RWPE2 (cell line): ENCODE measurements around the gene GLIS2.

Source experiments
- ATAC-seq: fragments of 200-7000 bp; cut with Tn5 transposase; 3 replicates; pipeline ENCODE4 v1.9.1; 2021; ENCODE audit warnings: low read depth
- DNase-seq: peaks from one replicate; pipeline ENCODE4 v3.0.0-alpha.2; 2020; ENCODE audit warnings: low spot score
- H3K27ac ChIP-seq: fragments of 450-650 bp; 2 replicates; pipeline ENCODE4 v1.5.1; 2017; ENCODE audit warnings: mild to moderate bottlenecking; ENCODE audit not compliant: poor library complexity, severe bottlenecking
- H3K27me3 ChIP-seq: fragments of 250-450 bp; sonication (Bioruptor Pico); 2 replicates; pipeline ENCODE4 v1.5.1; 2021; ENCODE audit warnings: mild to moderate bottlenecking, moderate library complexity; ENCODE audit not compliant: insufficient read depth, poor library complexity, severe bottlenecking
- H3K36me3 ChIP-seq: fragments of 250-450 bp; sonication (Bioruptor Pico); 2 replicates; pipeline ENCODE4 v1.5.1; 2020; ENCODE audit warnings: low read depth, mild to moderate bottlenecking, moderate library complexity
- H3K4me1 ChIP-seq: fragments of 250-450 bp; sonication (Bioruptor Pico); 2 replicates; pipeline ENCODE4 v1.5.1; 2021; ENCODE audit warnings: mild to moderate bottlenecking, moderate library complexity; ENCODE audit not compliant: insufficient read depth, poor library complexity, severe bottlenecking
- H3K4me3 ChIP-seq: fragments of 250-450 bp; sonication (Bioruptor Pico); 2 replicates; pipeline ENCODE4 v1.5.1; 2021; ENCODE audit warnings: mild to moderate bottlenecking, moderate library complexity; ENCODE audit not compliant: severe bottlenecking
- H3K9me3 ChIP-seq: fragments of 250-450 bp; sonication (Bioruptor Pico); 2 replicates; pipeline ENCODE4 v1.5.1; 2021; ENCODE audit warnings: mild to moderate bottlenecking, moderate library complexity; ENCODE audit not compliant: severe bottlenecking
- TF ChIP-seq, protein P1 (sequence below): fragments of 450-650 bp; IDR thresholded peaks from one replicate; pipeline ENCODE4 v1.5.1; 2017; ENCODE audit warnings: mild to moderate bottlenecking, moderate library complexity; ENCODE audit not compliant: poor library complexity, severe bottlenecking

The GLIS2 gene

DNA sequence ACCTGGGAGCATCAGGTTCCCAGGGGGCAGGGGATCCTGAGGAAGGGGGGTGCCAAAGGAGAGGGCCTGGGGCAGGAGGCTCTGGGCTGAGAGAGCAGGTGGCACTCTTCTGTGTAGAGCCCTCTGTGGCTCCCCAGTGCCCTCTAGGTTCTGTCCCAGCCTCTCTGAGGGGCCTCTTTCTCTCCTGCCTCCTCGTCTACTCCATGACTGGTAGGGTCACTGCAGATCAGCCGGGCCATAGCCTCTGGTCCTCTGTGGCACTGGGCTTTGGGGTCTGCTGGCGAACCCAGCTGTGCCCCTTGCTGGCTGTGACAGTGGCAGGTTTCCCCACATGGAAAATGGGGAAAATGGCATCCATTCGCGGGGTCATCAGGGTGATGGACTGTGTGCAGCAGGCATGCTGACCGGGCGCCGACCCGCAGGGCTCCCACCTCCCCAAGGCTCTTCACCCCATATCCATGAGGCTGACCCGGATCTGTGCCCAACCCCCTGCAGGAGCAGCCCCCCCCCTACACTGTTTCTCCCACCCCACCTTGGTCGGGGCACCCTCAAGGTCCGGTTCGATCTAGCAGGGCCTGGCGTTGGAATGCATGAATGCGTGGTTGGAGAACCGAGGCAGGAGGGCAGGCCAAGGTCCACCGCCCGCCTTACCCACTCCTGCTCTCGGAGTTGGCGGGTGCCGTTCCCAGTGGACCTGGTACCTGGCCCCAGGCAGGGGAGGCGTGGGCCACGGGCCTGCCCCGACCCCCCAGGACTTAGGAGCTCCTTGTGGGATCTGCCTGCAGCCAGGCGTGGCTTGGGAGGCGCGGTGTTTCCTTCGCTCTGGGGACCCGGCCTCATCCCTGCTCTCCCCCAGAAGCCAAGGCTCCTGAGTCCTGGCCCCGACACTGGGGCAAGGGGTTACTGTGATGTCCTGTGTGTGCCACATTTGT is 6.5 kb downstream of the GLIS2 start:
- H3K4me1 ChIP-seq: peaks cover 55% of the 10 kb centered on the region

GRCh38 chr16:4323071-4323844 is 7.4 kb downstream of the GLIS2 start:
- peak; percentile 77 for DNase-seq

More for the DNA sequence above, 6.5 kb downstream of the GLIS2 start:
- Histone ChIP-seq H3K4me3 (no peak overlapping the region), H3K9me3 (no peaks in the 10 kb centered on the region), H3K27ac (peak overlapping the region; percentile 94), H3K27me3 (no peaks in the 10 kb centered on the region), H3K36me3 (no peaks in the 10 kb centered on the region)
- DNase-seq (peak; percentile 58), ATAC-seq (no peak; the same call in 2 of the 3 replicates)
- TF ChIP-seq, protein P1, sequence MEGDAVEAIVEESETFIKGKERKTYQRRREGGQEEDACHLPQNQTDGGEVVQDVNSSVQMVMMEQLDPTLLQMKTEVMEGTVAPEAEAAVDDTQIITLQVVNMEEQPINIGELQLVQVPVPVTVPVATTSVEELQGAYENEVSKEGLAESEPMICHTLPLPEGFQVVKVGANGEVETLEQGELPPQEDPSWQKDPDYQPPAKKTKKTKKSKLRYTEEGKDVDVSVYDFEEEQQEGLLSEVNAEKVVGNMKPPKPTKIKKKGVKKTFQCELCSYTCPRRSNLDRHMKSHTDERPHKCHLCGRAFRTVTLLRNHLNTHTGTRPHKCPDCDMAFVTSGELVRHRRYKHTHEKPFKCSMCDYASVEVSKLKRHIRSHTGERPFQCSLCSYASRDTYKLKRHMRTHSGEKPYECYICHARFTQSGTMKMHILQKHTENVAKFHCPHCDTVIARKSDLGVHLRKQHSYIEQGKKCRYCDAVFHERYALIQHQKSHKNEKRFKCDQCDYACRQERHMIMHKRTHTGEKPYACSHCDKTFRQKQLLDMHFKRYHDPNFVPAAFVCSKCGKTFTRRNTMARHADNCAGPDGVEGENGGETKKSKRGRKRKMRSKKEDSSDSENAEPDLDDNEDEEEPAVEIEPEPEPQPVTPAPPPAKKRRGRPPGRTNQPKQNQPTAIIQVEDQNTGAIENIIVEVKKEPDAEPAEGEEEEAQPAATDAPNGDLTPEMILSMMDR: no peak

DNA sequence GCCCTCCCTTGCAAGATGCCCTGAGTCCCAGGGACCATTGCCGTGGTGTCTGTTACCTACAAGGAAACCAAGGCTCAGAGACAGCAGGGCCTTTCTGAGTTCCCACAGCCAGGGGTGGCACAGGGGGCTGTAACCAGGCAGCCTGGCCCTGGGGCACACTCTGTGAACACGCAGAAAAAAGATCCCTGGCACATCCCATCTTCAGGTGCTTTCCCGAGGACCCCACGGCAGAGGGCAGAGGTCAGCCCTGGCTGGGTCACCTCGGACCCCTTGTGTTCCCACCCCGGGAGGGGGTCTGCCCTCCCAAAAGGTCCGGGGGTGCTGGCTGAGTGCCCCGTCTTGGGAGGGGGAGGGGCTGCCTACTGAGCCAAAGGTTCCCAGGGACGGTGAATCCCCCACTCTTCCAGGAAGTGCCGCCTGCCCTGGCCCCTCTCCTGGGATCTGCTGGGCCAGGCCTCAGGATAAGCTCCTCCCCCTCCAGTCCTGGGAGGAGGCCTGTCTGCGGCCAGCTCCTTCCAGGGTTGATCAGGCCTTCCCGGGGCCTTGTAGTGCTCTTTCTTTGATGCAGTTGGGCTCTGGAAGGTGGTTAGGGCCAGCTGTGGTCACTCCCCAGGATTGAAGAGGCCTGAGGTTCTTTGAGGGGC is 8.1 kb downstream of the GLIS2 start:
- TF ChIP-seq, protein P1: no peak
- H3K27ac ChIP-seq: peak overlapping the region; percentile 94
- ATAC-seq: peak; percentile 55
- H3K9me3 ChIP-seq: no peaks in the 10 kb centered on the region
- H3K4me1 ChIP-seq: peaks cover 44% of the 10 kb centered on the region
- peak; percentile 57 for DNase-seq
- H3K27me3 ChIP-seq: no peaks in the 10 kb centered on the region
- H3K36me3 ChIP-seq: no peaks in the 10 kb centered on the region
- no peak overlapping the region for H3K4me3 ChIP-seq

More at GRCh38 chr16:4323071-4323844, 7.4 kb downstream of the GLIS2 start:
- TF ChIP-seq, protein P1: no peak
- Histone ChIP-seq H3K4me3 (no peak overlapping the region), H3K9me3 (no peaks in the 10 kb centered on the region), H3K4me1 (peaks cover 50% of the 10 kb centered on the region), H3K36me3 (no peaks in the 10 kb centered on the region), H3K27ac (peak overlapping the region; percentile 94), H3K27me3 (no peaks in the 10 kb centered on the region)
- peak; percentile 69 for ATAC-seq

DNA sequence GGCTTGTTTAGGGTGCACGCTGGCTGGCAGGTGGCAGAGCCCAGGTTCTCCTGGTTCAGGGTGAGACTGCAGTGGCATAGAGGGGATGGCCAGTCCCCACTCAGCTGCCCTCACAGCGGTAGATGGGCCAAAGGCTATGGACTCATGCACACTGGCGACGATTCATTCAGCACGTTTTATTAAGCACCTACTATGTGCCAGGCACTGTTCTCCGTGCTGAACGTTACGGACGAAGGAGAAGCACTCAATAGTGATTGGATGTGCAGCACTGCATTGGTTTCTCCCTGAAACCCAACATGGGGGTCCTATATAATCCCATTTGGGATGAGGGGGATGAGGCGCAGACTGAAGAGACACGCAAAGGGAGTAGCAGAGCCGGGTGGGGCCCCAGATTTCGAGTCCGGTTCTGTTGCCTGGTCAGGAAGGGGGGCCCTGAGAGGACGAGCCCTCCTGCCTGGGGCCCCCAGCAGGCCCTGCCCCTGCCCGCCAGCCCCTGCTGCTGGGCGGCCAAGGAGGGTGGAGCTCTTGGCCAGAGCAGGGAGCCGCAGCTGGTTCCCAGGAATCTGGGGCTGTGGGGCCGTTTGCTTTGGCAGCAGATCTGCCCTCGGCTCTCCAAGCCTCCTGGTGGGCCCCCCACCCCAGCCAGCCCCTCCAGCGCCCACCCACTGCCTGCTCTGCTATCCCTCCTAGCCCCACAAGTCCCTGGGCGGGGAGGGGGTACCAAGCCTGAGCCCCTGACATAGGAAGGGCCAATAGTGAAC is 8.8 kb downstream of the GLIS2 start:
- Histone ChIP-seq H3K4me1 (peaks cover 37% of the 10 kb centered on the region), H3K27me3 (no peaks in the 10 kb centered on the region), H3K36me3 (no peaks in the 10 kb centered on the region), H3K4me3 (no peak overlapping the region), H3K27ac (peak overlapping the region; percentile 94), H3K9me3 (no peaks in the 10 kb centered on the region)
- no peak for ATAC-seq
- DNase-seq: peak; percentile 55
- TF ChIP-seq, protein P1: no peak
